Naive B cell (primary cell): ENCODE results near the gene SIL1. TPM values are rescaled to one million over a fixed set of nuclear protein-coding genes. Genes with fewer than 3 reads are reported as not detected.
"Not testable (repeated sequence)": the region's sequence is repeated elsewhere in the genome, so short reads cannot be mapped to it uniquely, and the experiment has no call there.

Source experiments
- ATAC-seq, 2 donors: fragments of 150-1000 bp; cut with Tn5 transposase; 2 replicates each; pipeline ENCODE4 v1.10.0; 2021; ENCODE audit warnings: low read depth in 2 of 2, mild to moderate bottlenecking in 2 of 2, moderate library complexity in 2 of 2
- DNase-seq: peaks from one replicate; pipeline ENCODE4 v3.0.0; 2022
- H3K27ac Mint-ChIP-seq, 6 donors: one replicate each; pipeline ENCODE4 v1.8.0; 2020 to 2022; ENCODE audit warnings: mild to moderate bottlenecking in 6 of 6, mixed read lengths in 6 of 6, moderate library complexity in 5 of 6, inconsistent platforms in 2 of 6
- H3K27me3 Mint-ChIP-seq, 3 donors: one replicate each; pipeline ENCODE4 v1.8.0; 2021 to 2022; ENCODE audit warnings: mixed read lengths in 3 of 3, mild to moderate bottlenecking in 1 of 3
- H3K36me3 Mint-ChIP-seq, 2 donors: one replicate each; pipeline ENCODE4 v1.8.0; 2020 to 2022; ENCODE audit warnings: mixed read lengths in 2 of 2, inconsistent platforms in 1 of 2, mild to moderate bottlenecking in 1 of 2
- H3K4me1 Mint-ChIP-seq, 3 donors: one replicate each; pipeline ENCODE4 v1.8.0; 2020 to 2022; ENCODE audit warnings: mixed read lengths in 3 of 3, inconsistent platforms in 1 of 3, mild to moderate bottlenecking in 1 of 3, moderate library complexity in 1 of 3
- H3K4me3 Mint-ChIP-seq, 8 donors: one replicate each; pipeline ENCODE4 v1.8.0; 2020 to 2022; ENCODE audit warnings: mild to moderate bottlenecking in 8 of 8, mixed read lengths in 8 of 8, moderate library complexity in 8 of 8, inconsistent platforms in 2 of 8
- H3K9me3 Mint-ChIP-seq, 7 donors: one replicate each; pipeline ENCODE4 v1.8.0; 2020 to 2022; ENCODE audit warnings: mixed read lengths in 7 of 7, mild to moderate bottlenecking in 5 of 7, inconsistent platforms in 2 of 7, moderate library complexity in 1 of 7
- polyA plus RNA-seq, 6 donors: library from polyadenylated mRNA; unstranded; fragments of 300-500 nt; fragmentation: Illumina TruSeq; gene quantifications; one replicate each; pipeline ENCODE4 v1.2.3, GENCODE V29; 2021; ENCODE audit warnings: low read depth in 6 of 6

Gene SIL1
- polyA plus RNA-seq, 6 donors from 2014 or later: 9.1 to 18.7 (median 13.6) TPM

DNA sequence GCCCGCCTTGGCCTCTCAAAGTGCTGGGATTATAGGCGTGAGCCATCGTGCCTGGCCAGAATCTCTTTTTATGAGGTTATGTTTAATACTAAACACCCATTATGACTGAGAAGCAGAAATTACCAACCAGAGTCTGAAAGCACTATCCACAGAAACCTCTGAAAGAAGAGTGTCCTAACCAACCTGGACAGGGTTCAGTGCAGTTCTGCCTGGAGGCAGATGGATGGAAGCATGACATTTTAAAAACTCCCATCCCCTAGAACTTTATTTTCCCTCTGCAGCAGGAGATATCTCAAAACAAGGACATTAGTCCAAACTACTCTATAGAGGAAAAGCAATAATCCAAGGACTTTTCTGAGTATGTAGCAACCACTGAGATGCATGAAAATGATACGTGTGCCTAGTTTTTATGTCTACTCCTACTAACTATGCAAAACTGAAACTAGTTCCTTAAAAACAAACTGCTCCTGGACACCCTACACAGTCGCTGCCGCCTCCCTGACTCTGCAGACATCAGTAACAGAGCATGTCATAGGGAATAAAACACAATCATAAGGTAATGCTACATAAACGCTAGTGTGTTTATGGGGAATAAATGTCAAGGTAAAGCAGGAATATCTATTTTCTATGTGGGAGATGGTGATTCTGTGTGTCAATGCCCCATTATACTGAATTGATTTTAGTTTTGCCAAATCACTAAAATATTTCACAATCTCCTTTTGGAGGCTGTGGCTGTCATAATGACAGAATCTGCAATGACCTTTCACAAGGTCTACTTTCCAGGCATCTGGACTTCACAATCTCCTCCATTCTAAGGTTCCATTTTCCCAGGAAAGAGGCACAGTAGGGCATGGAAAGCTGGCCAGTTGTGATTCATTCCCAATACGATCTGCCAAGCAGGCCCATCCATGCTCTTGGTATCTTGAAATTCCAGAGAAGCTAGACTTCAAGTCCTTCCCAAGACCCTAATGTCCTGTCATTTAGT lies 122.8 kb downstream of the SIL1 start:
- DNase-seq (no peak), ATAC-seq (no peak)
- H3K27ac Mint-ChIP-seq: no peak overlapping the region
- H3K36me3 Mint-ChIP-seq: no peaks in the 10 kb centered on the region
- no peaks in the 10 kb centered on the region for H3K9me3 Mint-ChIP-seq
- H3K4me1 Mint-ChIP-seq: peaks cover 6 to 26% (median 11%) of the 10 kb centered on the region in 3 donors
- no peaks in the 10 kb centered on the region for H3K27me3 Mint-ChIP-seq
- no peak overlapping the region for H3K4me3 Mint-ChIP-seq

DNA sequence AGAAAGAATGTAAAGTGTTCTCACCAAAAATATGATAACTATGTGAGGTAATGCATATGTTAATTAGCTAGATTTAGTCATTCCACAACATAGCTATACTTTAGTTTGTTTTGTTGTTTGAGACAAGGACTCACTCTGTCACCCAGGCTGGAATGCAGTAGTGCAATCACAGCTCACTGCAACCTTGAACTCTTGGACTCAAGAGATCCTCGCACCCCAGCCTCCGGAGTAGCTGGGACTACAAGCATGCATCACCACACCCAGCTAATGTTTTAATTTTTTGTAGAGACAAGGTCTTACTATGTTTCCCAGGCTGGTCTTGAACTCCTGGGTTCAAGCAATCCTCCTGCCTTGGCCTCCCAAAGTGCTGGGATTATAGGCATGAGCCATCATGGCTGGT lies 124.2 kb downstream of the SIL1 start:
- not testable (repeated sequence) for H3K27ac Mint-ChIP-seq, DNase-seq, H3K36me3 Mint-ChIP-seq, H3K4me3 Mint-ChIP-seq, ATAC-seq, H3K27me3 Mint-ChIP-seq, H3K9me3 Mint-ChIP-seq
- peaks cover under 1 to 19% (median 6%) of the 10 kb centered on the region in 3 donors for H3K4me1 Mint-ChIP-seq

GRCh38 chr5:139068494-139069151 lies 129.5 kb downstream of the SIL1 start:
- Mint-ChIP-seq H3K27ac (peak overlapping the region; percentile 31 to 83 (median 53)), H3K4me3 (peak overlapping the region in 1 of 8 donors; percentile 46)
- ATAC-seq: no peak

GRCh38 chr5:139068060-139068459 lies 130.1 kb downstream of the SIL1 start:
- no peak for ATAC-seq
- H3K4me1 Mint-ChIP-seq: peaks cover 8 to 15% (median 13%) of the 10 kb centered on the region in 3 donors
- H3K9me3 Mint-ChIP-seq: no peaks in the 10 kb centered on the region
- H3K4me3 Mint-ChIP-seq: peak overlapping the region in 1 of 8 donors; percentile 46
- H3K36me3 Mint-ChIP-seq: no peaks in the 10 kb centered on the region
- H3K27ac Mint-ChIP-seq: peak overlapping the region in 5 of 6 donors; percentile 5 to 70 (median 31)
- no peaks in the 10 kb centered on the region for H3K27me3 Mint-ChIP-seq
- DNase-seq: no peak

More at GRCh38 chr5:139068494-139069151, 129.5 kb downstream of the SIL1 start:
- Mint-ChIP-seq H3K9me3 (no peaks in the 10 kb centered on the region), H3K4me1 (peaks cover 12 to 19% (median 13%) of the 10 kb centered on the region in 3 donors), H3K27me3 (no peaks in the 10 kb centered on the region), H3K36me3 (no peaks in the 10 kb centered on the region)
- no peak for DNase-seq

DNA sequence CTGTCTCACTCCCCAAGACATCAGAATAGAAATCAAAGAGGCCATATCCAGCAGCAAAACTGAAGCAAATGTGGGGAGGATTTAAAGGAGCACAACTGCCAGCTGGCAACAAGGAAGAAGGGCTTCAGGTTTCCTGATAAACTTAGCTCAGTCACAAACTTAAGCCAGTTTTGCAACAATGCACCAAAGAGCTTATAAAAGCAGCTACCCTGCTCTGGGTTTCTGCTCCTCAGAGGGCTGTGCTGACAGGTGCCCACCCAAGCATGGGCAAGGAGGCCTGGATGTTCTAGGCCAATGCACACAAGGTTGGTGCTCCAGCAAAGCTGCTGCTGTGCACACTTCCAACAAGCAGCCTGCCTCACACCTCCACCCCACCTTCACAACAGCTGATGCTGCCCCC lies 132.9 kb downstream of the SIL1 start:
- H3K9me3 Mint-ChIP-seq: peaks cover 0 to 4% (median 0%) of the 10 kb centered on the region in 7 donors
- no peak for ATAC-seq
- H3K27me3 Mint-ChIP-seq: no peaks in the 10 kb centered on the region
- H3K4me3 Mint-ChIP-seq: no peak overlapping the region
- peaks cover 4 to 6% of the 10 kb centered on the region in 2 donors for H3K36me3 Mint-ChIP-seq
- peaks cover 13 to 18% (median 14%) of the 10 kb centered on the region in 3 donors for H3K4me1 Mint-ChIP-seq
- peak overlapping the region in 1 of 6 donors; percentile 93 for H3K27ac Mint-ChIP-seq
- DNase-seq: no peak

- peaks cover 4 to 6% of the 10 kb centered on the region in 2 donors for H3K36me3 Mint-ChIP-seq
Measured at GRCh38 chr5:139064613-139065012, 133.6 kb downstream of the SIL1 start.

DNA sequence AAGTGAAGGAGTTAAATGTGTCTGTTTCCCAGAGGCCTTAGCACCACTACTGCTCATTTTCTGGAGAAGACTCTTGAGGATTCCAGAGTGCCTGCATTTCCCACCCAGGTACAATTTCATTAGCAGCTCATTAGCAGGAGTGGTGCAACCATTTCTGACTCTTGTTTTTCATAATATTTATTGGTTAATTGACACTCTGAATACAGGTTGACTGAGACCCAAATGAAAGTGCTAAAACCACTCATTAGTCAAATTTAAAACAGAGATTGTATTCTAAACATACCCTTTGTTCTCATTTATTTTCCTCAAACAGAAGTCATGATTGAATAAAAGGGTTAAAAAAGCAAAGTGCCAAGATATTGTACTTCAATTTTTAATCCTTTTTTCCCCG lies 134.5 kb downstream of the SIL1 start:
- no peaks in the 10 kb centered on the region for H3K27me3 Mint-ChIP-seq
- H3K27ac Mint-ChIP-seq: no peak overlapping the region
- H3K4me1 Mint-ChIP-seq: peaks cover 9 to 18% (median 11%) of the 10 kb centered on the region in 3 donors
- no peak overlapping the region for H3K4me3 Mint-ChIP-seq
- DNase-seq: no peak
- H3K9me3 Mint-ChIP-seq: peaks cover 0 to 4% (median 0%) of the 10 kb centered on the region in 7 donors
- no peak for ATAC-seq
- H3K36me3 Mint-ChIP-seq: peaks cover 4 to 6% of the 10 kb centered on the region in 2 donors

More at GRCh38 chr5:139064613-139065012, 133.6 kb downstream of the SIL1 start:
- Mint-ChIP-seq H3K4me3 (no peak overlapping the region), H3K9me3 (peaks cover 0 to 4% (median 0%) of the 10 kb centered on the region in 7 donors), H3K27me3 (no peaks in the 10 kb centered on the region), H3K4me1 (peaks cover 13 to 18% (median 14%) of the 10 kb centered on the region in 3 donors), H3K27ac (no peak overlapping the region)
- no peak for ATAC-seq
- DNase-seq: no peak

GRCh38 chr5:139062910-139063663 lies 135.1 kb downstream of the SIL1 start:
- DNase-seq (no peak), ATAC-seq (no peak)
- Mint-ChIP-seq H3K27ac (peak overlapping the region in 1 of 6 donors; percentile 28), H3K4me3 (no peak overlapping the region), H3K9me3 (peaks cover 0 to 4% (median 0%) of the 10 kb centered on the region in 7 donors), H3K4me1 (peaks cover 3 to 14% (median 5%) of the 10 kb centered on the region in 3 donors), H3K36me3 (peaks cover 4 to 6% of the 10 kb centered on the region in 2 donors), H3K27me3 (no peaks in the 10 kb centered on the region)

GRCh38 chr5:139061856-139062255 lies 136.3 kb downstream of the SIL1 start:
- H3K27me3 Mint-ChIP-seq: no peaks in the 10 kb centered on the region
- H3K9me3 Mint-ChIP-seq: peaks cover 0 to 4% (median 0%) of the 10 kb centered on the region in 7 donors
- peaks cover 4 to 6% of the 10 kb centered on the region in 2 donors for H3K36me3 Mint-ChIP-seq
- ATAC-seq: no peak
- no peak for DNase-seq
- H3K27ac Mint-ChIP-seq: no peak overlapping the region
- no peak overlapping the region for H3K4me3 Mint-ChIP-seq
- peaks cover 0 to 10% (median 0%) of the 10 kb centered on the region in 3 donors for H3K4me1 Mint-ChIP-seq

- Mint-ChIP-seq H3K36me3 (peaks cover 4 to 6% of the 10 kb centered on the region in 2 donors), H3K9me3 (peaks cover 0 to 4% (median 0%) of the 10 kb centered on the region in 7 donors), H3K27ac (no peak overlapping the region), H3K4me1 (peaks cover 0 to 10% (median 0%) of the 10 kb centered on the region in 3 donors), H3K4me3 (no peak overlapping the region), H3K27me3 (no peaks in the 10 kb centered on the region)
- DNase-seq: no peak
- ATAC-seq: no peak
Measured at GRCh38 chr5:139061274-139061673, 136.9 kb downstream of the SIL1 start.

- H3K4me1 Mint-ChIP-seq: peaks cover 0 to 10% (median 0%) of the 10 kb centered on the region in 3 donors
- peaks cover 4 to 6% of the 10 kb centered on the region in 2 donors for H3K36me3 Mint-ChIP-seq
- H3K27ac Mint-ChIP-seq: no peak overlapping the region
- H3K9me3 Mint-ChIP-seq: peaks cover 0 to 4% (median 0%) of the 10 kb centered on the region in 7 donors
- no peaks in the 10 kb centered on the region for H3K27me3 Mint-ChIP-seq
- no peak for ATAC-seq
- H3K4me3 Mint-ChIP-seq: no peak overlapping the region
- no peak for DNase-seq
Measured at GRCh38 chr5:139058121-139058520, 140.0 kb downstream of the SIL1 start.

GRCh38 chr5:139057045-139057939 lies 140.9 kb downstream of the SIL1 start:
- not testable (repeated sequence) for H3K27me3 Mint-ChIP-seq, H3K4me3 Mint-ChIP-seq, ATAC-seq

More at GRCh38 chr5:139057045-139057939, 140.9 kb downstream of the SIL1 start:
- not testable (repeated sequence) for H3K9me3 Mint-ChIP-seq, H3K36me3 Mint-ChIP-seq, H3K4me1 Mint-ChIP-seq, H3K27ac Mint-ChIP-seq, DNase-seq
